ENCODE data around the gene TRIM40.

Gene TRIM40

GRCh38 chr6:30149858-30150550 is 14.1 kb downstream of the TRIM40 start:
- DNase-seq (ENCODE audit: low read depth) = no peak

DNA sequence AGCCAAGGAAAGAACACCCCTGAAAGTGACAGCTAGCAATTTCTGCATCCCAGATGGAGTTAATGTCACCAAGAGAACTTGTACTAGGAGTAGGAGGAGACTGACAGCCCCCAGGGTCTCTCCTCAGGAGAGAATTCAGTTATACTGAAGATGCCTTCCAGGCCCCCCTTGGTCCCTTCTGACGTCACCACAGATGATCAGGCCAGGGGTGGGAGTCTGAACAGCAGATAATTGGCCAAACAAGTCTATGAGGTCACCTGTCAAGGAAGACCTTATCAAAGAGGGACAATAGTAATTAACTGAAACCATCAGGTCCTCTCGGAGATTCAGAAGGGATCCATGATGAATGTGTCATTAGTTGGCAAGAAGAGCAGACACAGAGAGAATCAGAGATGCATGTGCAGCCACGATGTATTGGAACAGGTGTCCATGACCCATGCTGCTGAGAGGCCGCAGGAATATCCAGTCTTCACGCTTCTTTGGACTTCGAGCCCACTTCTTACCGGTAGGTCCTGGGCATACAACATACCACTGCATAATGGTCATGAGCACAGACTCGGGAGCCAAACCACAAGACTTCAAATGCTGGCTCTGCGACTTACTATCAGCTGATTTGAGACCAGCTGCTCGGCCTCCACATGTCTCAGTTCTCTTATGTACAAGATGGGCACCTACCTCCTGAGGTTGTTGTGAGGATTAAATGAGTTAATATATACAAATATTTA is 14.9 kb downstream of the TRIM40 start:
- DNase-seq (ENCODE audit: low read depth) = no peak

DNA sequence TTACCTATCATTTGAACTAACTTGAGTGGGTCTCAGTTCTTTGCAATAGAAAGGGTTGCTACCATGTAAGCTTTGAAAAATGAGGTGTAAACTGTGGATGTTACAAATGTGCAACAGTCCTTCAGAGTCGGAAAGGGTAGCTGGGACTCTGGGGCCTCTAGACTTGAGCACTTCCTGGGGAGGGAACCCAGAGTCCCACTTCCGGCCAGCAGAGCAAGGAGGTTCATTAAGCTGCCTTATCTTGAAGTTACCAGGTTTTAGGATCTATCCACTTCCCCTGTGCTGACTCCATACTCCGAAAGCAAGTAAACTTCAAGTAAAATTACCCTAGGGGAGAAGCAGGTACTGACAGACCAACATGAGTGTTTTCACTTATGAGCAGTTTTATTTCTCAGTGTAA is 15.6 kb downstream of the TRIM40 start:
- no peak for DNase-seq (ENCODE audit: low read depth)

DNA sequence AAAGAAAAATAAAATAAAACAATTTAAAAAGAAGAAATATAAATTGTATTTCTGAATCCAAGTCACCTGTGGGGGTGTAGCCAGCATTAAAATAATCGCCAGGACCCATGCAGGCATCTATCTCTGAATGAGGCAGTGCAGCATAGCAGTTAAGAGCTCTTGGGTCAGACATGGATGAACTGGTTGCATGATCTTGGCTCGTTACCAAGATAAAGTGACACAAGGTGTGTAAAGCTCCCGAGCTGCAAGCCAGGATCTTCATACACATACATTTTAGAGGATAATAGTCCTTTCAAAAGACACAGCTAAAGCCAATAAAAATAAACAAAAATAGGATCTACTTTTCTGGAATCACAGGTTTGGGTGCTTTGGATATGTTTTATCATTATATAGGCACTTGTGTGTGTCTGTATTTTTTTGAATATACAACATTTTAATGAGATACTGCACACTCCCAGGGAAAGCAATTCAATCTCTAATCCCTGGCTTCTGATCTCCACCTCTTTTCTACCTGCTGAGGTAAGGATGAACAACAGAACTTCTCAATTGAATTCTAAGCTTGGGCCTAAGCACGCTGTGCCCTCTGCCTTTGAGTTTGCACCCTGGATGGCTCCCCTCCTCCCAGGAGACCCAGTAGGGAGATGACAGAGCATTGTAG is 16.2 kb downstream of the TRIM40 start:
- no peak for DNase-seq (ENCODE audit: low read depth)

DNA sequence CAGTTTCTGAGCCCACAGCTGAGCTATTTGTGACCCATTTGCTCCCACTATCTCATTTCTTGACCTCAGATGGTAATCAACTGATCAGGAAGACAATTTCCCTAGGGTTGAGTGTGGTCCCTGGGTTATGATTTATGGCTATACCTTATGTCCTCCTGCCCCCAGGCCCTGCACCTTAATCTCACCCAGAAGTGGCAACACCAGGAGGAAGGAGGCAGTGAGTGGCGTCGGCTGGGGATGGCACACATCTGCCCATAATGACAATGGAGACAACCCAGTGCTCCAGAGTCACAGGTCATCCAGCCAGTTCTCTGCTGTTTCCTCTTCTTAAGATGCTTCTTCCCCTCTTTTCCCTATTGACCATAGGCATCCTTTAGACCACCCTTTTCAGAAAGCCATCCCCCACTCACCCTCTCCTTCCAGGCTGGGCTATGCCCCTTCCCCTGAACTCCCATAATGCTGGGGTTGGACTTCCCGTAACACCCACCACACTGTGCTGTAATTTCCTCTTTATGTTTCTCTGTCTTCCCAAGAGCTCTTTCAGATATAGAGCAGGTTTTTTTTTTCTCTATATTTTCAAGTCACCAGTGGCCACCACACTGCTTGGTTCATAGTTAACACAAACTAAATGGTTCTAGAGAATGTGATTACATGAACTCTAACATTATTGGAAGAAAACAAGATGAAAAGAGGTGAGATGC is 17.1 kb downstream of the TRIM40 start:
- DNase-seq (ENCODE audit: low read depth) = no peak

- no peak for DNase-seq (ENCODE audit: low read depth)
These were observed 18.1 kb downstream of the TRIM40 start for GRCh38 chr6:30154061-30154460.

- DNase-seq (ENCODE audit: low read depth) = no peak
These were observed 19.0 kb downstream of the TRIM40 start for GRCh38 chr6:30154709-30155519.

DNA sequence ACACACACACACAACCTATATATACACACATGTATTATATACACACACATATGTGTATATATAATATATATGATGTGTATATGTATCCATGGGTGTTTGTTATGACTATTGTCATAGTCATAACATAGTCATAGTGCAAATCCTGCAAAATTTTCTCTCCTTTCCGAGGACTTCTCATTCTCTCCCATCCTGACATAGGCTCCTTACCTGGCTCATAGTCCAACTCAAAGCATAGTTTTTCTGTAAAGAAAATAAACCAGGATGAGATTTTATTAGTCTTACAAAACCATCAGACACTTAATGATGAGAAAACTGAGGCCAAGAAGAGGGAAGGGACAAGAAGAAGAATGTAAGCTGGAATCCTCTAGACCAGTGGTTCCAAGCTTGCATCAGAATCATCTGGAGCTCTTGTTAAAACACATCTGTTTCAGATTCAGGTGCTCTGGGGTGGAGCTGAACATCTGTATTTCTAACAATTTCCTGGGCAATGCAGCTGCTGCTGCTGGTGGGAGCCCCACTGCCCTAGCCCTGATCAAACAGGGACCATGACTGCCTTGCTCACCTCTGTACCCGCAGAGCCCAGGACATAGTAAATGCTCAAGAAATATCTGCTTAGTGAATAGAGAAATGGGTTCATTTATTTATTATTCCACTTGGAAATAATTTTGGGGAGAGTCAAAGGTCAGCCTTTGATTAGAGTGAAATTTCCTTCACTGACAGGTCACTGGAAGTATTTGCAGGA is 19.8 kb downstream of the TRIM40 start:
- DNase-seq (ENCODE audit: low read depth) = no peak

DNA sequence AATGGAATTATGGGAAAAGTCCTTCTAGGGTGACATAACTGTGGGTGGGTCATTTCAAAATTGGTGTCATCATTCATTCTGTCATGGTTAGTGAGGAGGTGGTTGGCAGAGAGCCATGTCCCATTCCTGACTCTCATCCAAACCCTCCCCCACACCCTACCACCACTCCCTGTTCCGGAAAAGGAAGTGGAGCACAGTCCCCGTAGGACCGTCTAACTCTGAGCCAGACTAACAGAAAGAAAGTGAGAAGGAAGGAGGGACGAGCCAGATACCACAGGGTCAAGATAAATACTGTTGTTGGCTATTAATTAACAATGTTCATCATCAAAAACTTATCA is 20.3 kb downstream of the TRIM40 start:
- DNase-seq (ENCODE audit: low read depth) = no peak

- DNase-seq (ENCODE audit: low read depth) = no peak
These were observed 20.8 kb downstream of the TRIM40 start for GRCh38 chr6:30156774-30157173.

GRCh38 chr6:30157581-30157980 is 21.6 kb downstream of the TRIM40 start:
- DNase-seq (ENCODE audit: low read depth) = no peak

DNA sequence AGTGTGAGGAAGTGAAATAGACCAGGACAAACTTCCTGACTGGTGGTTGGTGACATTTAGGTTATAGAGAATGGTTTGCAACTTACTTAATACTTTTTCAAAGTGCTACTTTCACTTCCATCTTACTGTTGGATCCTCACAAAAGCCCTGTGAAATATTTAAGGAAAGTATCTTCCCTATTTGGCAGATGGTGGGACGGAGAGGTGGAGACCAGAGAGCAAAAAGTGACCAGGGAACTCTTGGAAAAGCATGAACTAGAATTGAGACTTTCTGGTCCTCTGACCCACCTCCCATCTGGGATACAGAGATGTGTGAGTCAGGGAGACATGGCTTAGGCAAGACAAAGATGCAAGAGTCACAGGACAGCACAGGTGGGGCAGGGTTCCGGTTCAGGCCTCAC is 22.1 kb downstream of the TRIM40 start:
- no peak for DNase-seq (ENCODE audit: low read depth)

- no peak for DNase-seq (ENCODE audit: low read depth)
These were observed 22.6 kb downstream of the TRIM40 start for GRCh38 chr6:30158475-30159040.

- no peak for DNase-seq (ENCODE audit: low read depth)
These were observed 24.3 kb downstream of the TRIM40 start for GRCh38 chr6:30160008-30160784.

GRCh38 chr6:30160785-30161531 is 25.0 kb downstream of the TRIM40 start, which contains the start of gene TRIM10:
Gene TRIM10, minus strand, starts transcription at chr6:30161211. Its CDS starts 353 bp downstream, at chr6:30160858.
- DNase-seq (ENCODE audit: low read depth) = no peak

DNA sequence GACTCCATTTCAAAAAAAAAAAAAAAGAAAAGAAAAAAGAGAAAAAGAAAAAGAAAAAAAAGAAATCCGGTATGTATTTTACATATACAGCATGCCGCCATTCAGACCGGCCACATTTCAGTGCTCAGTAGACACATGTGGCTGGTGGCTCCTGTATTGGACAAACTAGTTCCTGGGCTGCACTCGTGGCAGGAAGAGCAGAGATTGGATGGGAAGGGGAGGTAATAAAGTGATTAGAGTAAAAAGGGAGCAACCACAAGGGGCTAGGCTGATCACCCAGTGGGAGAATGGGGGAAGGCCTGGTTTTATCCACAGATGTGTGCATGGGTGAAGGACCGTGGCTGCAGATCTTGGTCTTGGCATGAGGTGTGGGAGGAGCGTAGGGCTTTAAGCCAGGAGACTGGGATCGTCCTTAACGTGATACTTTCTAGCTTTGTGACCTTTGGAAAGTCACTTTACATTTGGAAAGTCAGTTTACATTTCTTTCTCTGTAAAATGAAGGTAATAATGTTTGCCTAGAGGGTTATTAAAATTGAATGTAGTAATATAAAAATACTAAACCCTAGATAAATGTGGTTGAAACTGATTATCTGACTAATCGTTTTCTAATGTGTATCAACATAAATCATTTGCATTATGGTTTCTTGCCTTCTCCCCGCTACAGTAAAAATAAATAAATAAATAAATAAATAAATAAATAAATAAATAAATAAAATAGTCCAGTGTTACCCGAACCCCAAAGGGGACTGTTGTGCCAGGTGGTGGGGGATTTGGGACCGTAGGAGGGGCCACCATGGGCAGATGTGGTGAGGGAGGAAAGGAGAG is 26.5 kb downstream of the TRIM40 start:
- DNase-seq (ENCODE audit: low read depth) = no peak

GRCh38 chr6:30163090-30163917 is 27.4 kb downstream of the TRIM40 start, which contains the start of gene TRIM15:
Gene TRIM15, plus strand, starts transcription at chr6:30163546. Its CDS starts 139 bp downstream, at chr6:30163685.
- no peak for DNase-seq (ENCODE audit: low read depth)

Measured in T-helper 22 cell (primary cell).